DMS53 treated with DMSO at 0.1 percent for 48 hours (cell line): ENCODE measurements around the gene PKD1L1.
"Not testable (repeated sequence)": the region's sequence is repeated elsewhere in the genome, so short reads cannot be mapped to it uniquely, and the experiment has no call there.

Experiments used
- DNase-seq: peaks from one replicate; lab custom pipeline; 2025; ENCODE audit not compliant: unreplicated experiment; lab: John Stamatoyannopoulos, UW

Gene PKD1L1

GRCh38 chr7:47937711-47938573, 10.3 kb downstream of the PKD1L1 start:
- no peak for DNase-seq

GRCh38 chr7:47937065-47937687, 11.1 kb downstream of the PKD1L1 start:
- DNase-seq, result no peak

GRCh38 chr7:47936323-47936722, 11.9 kb downstream of the PKD1L1 start:
- DNase-seq, result no peak

GRCh38 chr7:47935336-47935735, 12.9 kb downstream of the PKD1L1 start:
- DNase-seq, result no peak

GRCh38 chr7:47934831-47935230, 13.4 kb downstream of the PKD1L1 start:
- no peak for DNase-seq

- DNase-seq, result no peak
Measured at GRCh38 chr7:47933215-47933614, 15.1 kb downstream of the PKD1L1 start.

GRCh38 chr7:47932466-47933037, 15.7 kb downstream of the PKD1L1 start:
- no peak for DNase-seq

- no peak for DNase-seq
Measured at GRCh38 chr7:47932016-47932415, 16.2 kb downstream of the PKD1L1 start.

- no peak for DNase-seq
Measured at GRCh38 chr7:47931005-47932004, 17.0 kb downstream of the PKD1L1 start.

GRCh38 chr7:47924266-47924665, 24.0 kb downstream of the PKD1L1 start:
- DNase-seq, result no peak

- DNase-seq, result not testable (repeated sequence)
Measured at GRCh38 chr7:47923081-47923875, 25.0 kb downstream of the PKD1L1 start.

GRCh38 chr7:47916514-47916913, 31.8 kb downstream of the PKD1L1 start:
- DNase-seq, result not testable (repeated sequence)

- DNase-seq, result no peak
Measured at GRCh38 chr7:47915616-47915976, 32.7 kb downstream of the PKD1L1 start.

GRCh38 chr7:47914717-47915615, 33.3 kb downstream of the PKD1L1 start:
- DNase-seq, result no peak

GRCh38 chr7:47912332-47912731, 35.9 kb downstream of the PKD1L1 start:
- DNase-seq, result no peak

- DNase-seq, result no peak
Measured at GRCh38 chr7:47908720-47909119, 39.5 kb downstream of the PKD1L1 start.

- DNase-seq, result no peak
Measured at GRCh38 chr7:47907981-47908616, 40.2 kb downstream of the PKD1L1 start.

GRCh38 chr7:47906883-47907282, 41.4 kb downstream of the PKD1L1 start:
- DNase-seq, result no peak
